Hematopoietic multipotent progenitor cell treated with erythropoietin and hydrocortisone succinate and interleukin-3 and kit ligand, for 4 days (in vitro differentiated cells): ENCODE results near the gene IL16.
A peak's percentile ranks its signal among the peaks of the same experiment; 100 is the strongest.

ENCODE experiments used
- DNase-seq: peaks from one replicate; pipeline ENCODE4 v3.0.0-alpha.2; 2015

The IL16 gene

DNA sequence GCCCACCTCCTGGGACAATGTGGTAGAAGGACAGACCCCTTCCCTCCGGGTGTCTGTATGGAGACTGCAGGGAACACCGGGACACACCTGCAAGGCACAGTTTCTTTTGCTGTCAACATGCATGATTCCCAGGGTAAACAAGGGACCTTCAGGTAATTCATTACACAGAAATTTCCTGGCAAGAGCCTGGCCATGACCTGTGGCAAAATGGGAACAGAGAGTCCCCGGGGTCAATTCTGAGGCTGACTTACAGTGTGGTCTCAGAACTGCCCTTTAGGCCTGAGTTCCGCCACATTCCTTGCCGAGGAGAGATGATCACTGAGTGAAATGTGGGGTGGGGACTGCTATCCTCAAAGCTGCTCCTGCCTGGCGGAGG is 121.0 kb downstream of the IL16 start:
- no peak for DNase-seq

DNA sequence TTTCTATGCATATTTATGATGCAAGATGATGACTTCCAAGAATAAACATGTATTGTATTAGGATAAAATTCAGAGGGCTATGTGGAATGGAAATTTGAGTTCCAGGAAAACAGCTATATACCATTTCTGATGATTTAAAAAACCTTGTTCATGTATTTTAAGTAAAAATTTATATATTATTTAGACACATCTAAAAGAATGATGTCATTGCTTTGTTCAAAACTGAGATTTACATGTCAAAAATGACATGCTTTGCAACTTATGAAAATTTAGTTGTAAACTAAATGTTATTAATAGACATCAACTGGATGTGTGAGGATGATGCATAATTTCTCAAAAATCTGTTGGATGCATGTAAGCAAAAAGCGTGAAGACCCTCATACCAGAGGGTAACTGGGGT is 125.0 kb downstream of the IL16 start:
- no peak for DNase-seq

- DNase-seq, result peak; percentile 65
These were observed 126.1 kb downstream of the IL16 start for GRCh38 chr15:81322676-81323253.

- DNase-seq, result peak; percentile 26
These were observed 126.9 kb downstream of the IL16 start for GRCh38 chr15:81323559-81323943.

DNA sequence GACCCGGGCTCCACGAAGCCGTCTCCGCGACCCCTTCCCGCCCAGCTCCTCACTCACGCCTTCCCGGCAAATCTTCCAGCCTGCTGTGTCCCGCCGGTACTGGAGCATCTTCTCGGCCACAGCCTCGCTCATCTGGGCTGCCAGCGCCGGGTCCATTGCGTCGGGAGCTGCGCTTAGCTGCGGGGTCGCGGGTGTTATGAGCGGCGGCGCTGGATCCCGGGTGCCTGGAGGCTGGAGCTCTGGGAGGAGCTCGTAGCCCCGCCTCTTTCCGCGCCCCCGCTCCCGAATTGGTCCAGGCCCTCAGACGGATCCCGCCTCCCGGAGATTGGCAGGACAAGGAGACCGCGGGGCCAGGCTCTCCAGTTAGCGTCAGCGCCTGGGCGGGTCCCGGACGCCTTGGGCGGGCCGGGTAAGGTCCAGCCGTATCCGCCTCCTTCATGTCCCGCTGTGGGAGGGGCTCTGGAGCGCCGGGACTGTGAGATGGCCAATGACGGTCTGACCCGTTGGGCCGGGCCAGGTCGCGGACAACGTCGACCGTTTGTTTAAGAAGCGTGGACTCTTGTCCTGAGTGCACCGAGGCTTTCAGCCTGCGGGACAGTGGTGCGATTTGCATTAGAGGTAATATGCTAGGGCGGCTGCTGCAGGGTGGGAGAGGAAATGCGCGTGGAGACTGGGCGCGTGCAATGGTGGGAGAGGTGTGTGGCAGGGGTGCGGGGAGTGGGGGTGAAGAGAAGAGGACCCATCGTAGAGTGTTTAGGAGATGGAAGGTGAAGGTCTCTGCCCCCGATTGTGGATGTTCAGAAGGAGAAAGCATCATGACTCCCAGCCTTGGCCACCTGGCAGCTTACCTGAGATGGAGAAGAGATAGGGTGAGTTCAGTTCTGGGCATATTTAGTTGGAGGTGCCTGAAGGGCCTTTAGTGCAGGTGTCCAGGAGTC is 127.5 kb downstream of the IL16 start, which contains the start of gene STARD5:
TSS of gene STARD5 (minus strand) at position 198 of the 938 bp plus-strand sequence. CDS start at position 156, 42 bp downstream.
- DNase-seq, result peak; percentile 99

GRCh38 chr15:81326466-81327212 is 130.0 kb downstream of the IL16 start:
- DNase-seq, result no peak

DNA sequence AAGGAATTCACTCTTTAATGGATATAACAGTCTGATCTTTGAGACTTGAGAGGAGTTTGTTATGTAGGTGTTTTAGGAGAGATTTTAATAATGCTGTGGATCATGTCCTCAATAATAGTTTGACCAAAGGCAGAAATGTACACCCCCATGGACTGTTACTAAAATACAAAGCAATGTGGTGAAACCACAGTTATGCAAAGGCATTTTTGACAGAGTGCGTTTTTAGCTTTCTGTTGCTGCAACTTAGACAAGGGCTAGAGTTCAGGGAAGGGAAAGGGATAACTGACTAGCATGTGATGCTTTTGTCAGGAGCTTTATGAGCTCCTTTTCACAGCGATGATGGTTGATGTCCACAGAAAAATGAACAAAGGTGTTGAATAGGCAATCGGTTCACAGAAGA is 130.8 kb downstream of the IL16 start:
- no peak for DNase-seq

DNA sequence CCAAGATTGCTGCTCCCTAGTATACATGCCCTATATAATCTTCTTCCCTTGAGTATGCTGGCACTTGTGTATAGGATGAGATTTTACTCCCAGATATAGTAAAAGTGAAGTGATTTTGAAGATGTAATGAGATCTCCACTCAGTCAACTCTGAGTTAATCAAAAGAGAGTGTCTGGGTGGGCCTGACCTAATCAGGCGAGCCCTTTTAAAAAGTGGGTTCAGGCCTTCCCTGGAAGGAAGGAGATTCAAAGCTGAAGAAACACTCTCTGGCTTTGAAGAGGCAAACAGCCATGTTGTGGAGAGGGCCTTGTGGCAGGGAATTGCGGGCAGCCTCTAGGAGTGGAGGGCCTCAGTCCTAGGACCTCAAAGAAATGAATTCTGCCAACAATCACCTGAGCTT is 132.8 kb downstream of the IL16 start:
- DNase-seq, result no peak

GRCh38 chr15:81330366-81331090 is 133.8 kb downstream of the IL16 start:
- DNase-seq, result peak; percentile 40

DNA sequence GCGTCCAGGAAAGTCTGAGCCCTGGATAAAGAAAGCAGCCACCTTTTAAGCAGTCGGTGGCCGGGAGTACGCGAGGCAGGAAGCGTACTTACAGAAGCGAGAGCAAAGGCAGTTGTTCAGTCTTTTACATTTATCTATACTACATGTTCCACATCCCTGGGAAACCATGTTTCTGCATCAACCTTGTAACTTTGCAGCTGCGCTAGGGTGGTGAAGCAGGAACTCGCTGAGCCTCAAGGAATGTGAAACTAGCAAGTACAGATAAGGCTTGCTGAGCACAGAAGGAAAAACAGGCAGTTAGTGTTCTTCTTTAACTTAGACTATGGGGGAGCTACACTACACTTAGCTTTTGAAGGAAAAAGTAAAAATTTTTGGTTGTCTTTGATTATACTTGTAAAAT is 134.5 kb downstream of the IL16 start:
- DNase-seq, result peak; percentile 36

GRCh38 chr15:81331600-81331999 is 134.9 kb downstream of the IL16 start:
- DNase-seq, result no peak

DNA sequence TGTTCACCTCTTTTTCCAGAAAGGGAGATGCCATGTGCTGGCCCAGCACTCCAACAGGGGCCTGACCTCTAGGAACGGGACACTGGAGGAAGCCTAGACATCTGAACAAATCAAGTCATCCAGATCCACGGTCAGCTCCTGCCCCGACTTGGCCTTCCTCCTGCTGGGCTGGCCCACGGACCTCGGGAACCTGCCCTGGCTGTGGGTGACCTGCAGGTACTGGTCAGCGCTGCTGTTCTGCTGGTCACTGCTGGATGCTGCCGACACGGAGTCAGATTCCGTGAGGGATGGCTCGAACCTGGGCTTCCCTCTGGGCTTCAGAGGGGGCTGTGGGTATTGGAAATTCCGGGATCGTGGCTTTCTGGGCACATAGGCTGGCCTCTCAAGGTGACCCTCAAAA is 135.6 kb downstream of the IL16 start:
- DNase-seq, result no peak

- DNase-seq, result no peak
These were observed 136.7 kb downstream of the IL16 start for GRCh38 chr15:81333363-81333762.

DNA sequence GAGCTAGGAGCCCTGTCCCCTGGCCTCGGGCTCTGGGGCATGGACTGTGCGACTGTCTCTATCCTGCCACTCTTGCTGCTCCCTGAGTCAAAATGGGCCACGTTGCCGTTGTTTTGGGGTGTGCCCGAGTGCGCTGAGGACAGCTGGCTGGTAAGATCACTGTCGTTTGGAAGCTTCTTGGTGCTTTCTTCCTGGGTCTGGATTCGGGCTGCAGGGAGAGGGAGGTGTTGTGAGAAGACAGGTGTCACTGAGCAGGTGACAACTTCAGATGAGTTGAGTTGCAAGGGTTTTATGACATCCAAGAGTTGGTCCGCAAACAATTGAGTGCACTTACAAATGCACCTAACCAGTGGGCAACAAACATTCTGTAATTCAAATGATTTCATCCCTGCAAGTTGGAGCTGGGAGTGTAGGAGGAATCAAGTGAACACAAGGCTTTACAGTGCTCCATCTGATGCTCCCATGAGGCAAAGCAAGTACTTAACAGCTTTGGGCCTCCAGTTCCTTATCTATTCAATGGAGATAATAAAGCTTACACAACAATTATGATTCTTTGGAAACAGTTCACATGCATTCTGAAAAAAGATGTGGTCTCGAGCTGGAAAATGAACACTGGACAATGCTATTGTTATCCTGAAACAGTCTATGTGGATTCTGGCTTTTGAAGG is 138.2 kb downstream of the IL16 start:
- DNase-seq, result peak; percentile 46

DNA sequence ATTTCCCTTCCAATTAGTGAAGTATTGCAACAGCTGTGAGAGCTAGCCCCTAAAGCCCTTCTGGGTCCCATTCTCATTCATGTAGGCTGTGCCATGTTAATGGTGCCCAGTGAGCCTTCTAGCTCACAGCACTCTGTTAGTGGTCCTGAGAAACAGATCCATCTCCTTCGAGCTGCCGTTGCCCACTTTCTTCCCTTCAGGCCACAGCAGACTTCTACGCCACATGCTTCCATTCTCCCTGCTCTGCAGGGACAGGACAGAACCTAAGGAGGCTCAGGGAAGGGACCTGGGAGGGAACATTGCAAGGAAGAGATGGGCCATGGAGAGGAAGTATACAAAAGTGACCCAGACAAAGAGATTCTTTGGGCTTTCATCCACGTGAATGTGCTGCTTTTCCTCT is 139.0 kb downstream of the IL16 start:
- DNase-seq, result no peak

- peak; percentile 52 for DNase-seq
These were observed 139.9 kb downstream of the IL16 start for GRCh38 chr15:81336568-81336967.

- no peak for DNase-seq
These were observed 140.6 kb downstream of the IL16 start for GRCh38 chr15:81337241-81337640.

DNA sequence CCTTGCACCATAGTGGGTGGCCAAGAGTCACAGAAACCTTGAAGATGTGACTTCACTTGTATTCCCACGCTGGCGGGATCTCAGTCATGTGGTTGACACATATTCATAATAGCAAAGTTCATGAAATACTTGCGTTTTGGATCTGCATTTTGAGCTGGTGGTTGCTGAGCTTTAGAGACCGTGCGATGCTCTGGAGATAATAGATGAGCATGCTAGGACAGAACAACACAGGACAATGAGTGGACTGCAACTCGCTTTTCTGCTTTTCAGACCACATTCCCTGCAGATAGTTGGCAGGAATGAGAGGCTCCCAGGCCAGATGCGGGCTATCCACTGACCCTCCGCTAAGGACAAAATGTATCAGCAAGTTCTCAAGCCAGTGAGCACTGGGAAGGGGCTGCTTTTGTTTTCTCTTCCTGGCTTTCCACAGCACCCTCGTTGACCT is 141.1 kb downstream of the IL16 start:
- DNase-seq, result no peak

DNA sequence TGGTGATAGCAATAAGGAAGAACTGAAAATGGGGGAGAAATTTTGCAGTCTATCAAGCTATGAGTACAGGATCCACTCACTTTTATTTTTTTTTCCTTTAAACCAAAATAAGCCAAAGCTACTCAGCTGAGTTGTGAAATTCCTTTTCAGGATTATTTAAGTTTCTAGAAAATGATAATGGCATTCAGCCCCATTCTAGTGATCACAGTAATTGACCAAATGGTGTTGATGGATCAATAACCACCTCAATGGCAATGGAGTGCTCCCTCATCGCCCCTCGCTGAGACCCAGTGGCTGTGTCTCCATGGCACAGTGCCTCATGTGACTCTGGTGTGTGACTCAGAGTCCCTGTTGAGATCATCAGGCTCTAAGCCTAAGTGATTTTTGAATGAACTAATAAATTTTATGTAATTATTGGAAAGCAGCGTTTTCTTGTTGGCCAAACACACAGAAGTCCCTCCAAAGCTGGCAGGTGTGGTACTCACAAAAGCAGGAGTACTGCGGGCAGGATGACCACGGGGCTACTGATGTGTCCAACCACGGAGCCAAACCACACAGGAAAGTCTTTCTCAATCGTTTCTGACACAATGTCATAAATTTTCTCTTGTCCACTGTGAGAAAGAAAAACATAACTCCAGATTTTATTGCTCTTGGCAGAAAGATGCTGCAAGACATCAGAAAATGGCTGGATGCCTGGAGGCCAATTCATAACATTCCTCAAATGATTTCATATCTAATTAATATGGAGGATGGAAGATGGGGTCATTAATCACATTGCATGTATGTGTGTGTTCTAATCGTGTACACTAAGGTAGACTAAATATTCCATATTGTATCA is 141.7 kb downstream of the IL16 start:
- DNase-seq, result peak; percentile 47

DNA sequence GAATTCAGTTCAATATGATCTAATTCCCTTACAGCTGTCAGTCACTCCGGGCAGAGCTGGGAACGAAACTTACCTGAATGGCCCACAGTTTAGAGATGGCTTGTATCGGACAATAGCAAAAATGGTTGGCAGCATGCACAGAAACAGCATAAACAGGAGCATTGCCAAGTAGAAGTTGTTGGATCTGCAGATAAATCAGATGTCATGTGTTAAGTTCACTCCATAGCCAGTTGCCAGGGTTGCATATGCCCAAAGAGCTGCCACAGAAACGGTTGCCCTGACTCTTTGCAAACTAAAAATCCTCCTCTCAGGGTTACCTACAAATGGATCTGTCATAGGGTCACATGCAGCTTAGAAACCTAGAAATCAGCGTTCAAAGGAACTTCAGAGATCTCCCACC is 142.6 kb downstream of the IL16 start:
- no peak for DNase-seq

DNA sequence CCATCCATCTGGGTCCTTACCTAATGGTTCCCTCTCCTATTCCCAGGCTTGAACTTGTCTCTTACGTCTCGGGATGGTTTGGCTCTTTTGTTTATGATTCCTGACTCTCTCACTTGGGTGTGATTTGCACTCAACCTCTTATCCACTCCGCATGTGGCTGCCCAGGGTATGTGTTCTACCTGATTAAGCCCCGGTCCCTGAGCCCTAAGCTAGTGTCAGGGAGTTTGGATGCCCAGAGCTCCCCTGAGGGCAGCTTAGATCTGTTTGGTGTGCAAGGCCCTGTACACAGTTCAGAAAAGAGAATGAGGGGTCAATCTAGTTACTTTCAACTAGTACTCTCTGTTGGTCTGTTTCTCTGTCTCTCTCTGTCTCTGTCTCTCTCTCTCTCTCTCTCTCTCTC is 143.2 kb downstream of the IL16 start:
- DNase-seq, result no peak
